Stimulated activated CD8-positive, alpha-beta memory T cell treated with anti-CD3 and anti-CD28 coated beads, Interleukin-4, amount 100 ng/mL, for 4 hours (primary cell): ENCODE results near the gene FBXL16.
A peak's percentile ranks its signal among the peaks of the same experiment; 100 is the strongest.

ENCODE experiments used
- DNase-seq, 2 donors: peaks; one replicate each; pipeline ENCODE4 v3.0.0-alpha.2; 2020; ENCODE audit warnings: low read depth in 2 of 2, low spot score in 1 of 2

Gene FBXL16

DNA sequence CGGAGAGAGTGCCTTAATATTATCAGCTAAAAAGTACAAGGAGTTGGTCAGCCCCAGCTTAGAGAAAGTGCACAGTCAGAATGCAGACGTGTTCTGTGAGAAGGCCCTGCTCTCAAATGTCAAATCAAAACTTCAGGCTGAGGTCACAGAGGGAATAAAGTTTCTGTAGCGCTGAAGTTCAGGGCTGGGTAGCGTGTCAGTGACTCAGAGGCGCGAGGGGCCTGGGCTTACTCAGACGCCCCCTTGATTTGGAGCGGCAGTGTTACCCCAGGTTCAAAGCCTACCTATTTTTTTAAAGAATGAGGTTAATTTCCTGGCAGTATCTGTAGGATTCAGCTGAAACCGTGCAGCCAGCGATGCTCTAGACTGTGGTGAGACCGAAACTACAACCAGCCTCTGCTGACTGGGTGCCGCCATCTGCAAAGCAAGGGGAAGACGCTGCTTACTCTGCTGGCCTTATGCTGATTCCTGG is 30.4 kb upstream of the FBXL16 start:
- no peak for DNase-seq

DNA sequence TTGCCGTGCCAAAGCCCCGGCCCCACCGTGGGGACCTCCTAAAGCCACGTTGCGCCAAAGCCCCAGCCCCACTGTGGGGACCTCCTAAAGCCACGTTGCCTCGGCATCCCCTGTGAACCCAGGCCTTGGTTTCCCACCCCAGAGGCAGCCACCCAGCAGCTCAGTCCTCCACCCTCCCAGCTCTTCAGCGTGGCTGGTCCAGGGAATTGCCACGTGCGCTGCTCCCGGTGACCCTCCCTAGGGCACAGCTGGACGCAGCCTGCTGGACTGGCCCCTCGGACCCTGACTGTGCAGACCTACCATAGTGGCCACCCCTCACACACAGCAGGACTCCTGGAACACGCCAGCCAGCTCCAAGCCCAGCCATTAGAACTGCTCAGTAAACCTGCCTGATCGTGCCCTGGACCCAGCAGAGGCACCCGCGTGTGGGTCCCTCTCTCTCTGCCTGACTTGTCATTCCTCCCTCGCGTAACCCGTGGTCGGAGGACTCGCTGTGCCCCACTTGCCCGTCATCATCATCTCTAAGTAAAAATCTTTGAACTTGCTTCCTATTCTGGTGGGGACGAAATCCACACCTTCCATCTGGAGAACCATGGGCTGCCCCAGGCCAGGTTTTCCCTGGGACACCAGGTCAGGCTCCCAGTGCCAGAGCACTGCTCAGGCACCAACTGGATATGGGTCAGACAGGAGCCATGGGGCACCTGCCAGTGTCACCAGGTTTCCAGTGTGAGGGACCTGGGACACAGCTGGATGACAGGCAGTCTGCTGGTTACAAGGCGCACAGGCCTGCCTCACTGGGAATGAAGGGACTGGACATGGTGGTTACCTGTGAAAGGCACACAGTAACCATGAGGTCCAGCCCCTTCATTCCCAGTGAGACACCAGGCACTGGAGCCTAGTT is 29.6 kb upstream of the FBXL16 start:
- no peak for DNase-seq

DNA sequence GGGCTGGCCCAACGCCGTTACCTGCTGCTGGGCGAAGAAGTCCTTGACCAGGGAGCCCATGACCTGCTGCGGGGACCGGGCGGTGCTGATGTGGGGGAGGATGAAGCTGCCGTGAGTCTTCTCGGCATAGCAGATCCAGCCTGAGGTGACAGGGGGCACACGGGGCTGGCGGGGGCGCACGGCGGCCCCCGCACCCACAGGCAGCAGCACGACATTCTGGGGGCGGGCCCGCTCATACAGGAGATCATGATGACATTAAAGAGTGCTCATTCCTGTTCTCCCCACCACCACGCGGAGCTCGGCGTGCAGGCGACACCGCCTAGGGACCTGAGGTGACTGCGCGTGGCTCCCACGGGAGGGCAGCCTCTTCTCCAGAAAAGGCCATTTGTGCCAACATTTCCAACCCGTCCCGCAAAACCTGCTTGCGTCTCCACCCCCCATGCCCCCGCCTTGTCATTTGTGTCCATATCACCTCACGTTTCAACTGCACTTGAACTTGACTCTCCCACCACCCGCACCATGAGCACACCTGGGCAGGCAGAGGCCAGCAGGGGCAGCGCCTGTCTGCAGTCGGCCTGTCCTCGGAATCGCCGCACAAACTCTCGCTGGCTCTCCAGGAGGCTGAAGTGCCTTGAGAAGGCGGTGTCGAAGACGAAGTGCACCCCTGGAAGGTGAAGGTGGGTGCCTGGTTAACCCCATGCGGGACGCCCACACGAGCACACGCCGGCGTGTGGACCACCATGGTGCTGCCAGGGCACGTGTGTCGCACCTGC is 28.8 kb upstream of the FBXL16 start:
- DNase-seq, result no peak

DNA sequence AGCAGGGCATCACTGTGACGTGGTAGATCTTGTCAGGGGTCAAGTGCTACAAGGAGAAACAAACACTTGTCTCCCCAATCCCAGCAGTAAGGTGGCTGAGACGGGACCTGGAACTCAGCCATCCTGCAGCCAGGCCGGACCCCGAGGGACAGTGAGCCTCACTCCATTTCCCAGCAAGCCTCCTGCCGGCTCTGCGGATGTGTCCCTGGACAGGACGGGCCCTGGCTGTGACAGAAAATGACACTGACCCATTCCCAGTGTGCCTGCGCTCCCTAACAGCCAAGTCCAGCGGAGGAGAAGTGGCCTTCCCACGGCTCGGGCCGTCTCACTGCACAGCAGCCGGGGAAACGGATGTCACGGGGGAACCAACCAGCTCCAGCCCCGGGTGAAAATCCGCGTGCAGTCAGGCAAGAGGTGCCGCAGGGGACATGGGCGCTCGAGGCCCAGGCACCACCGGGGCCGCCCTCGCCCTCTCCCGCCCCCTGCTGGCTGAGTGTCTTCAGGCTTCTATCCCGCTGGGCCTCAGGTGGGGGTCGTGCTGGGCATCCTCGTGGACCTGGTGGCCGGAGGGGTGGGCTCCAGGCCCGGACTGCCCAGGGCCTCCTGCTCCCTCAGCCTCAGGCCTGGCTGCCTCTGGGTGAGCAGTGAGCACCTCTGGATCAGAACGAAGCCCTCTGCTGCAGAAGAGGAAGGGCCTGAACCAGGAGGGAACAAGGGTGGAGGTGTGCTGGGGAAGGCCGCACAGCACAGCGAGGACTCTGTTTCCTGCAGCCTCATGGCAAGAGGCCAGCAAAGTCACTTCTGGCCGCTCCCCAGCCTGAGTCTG is 28.0 kb upstream of the FBXL16 start:
- no peak for DNase-seq

DNA sequence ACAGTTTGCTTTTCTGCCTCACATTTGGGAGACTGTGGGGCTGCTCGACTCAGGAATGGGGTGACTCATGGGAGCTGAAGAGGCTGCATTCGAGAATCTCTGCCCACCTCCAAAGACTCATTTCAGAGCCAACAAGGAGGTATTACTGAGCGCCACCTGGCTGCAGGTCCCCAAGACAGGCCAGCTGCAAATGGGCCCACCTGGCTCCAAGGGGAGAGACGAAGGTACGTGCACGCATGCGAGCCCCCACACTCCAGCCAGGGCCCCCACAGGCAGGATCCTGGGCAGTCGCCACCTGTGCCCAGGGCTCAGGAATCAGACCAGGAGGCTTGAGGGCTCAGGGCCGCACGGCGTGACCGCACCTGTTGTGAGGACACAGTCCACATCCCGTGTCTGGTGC is 27.3 kb upstream of the FBXL16 start:
- DNase-seq, result no peak

DNA sequence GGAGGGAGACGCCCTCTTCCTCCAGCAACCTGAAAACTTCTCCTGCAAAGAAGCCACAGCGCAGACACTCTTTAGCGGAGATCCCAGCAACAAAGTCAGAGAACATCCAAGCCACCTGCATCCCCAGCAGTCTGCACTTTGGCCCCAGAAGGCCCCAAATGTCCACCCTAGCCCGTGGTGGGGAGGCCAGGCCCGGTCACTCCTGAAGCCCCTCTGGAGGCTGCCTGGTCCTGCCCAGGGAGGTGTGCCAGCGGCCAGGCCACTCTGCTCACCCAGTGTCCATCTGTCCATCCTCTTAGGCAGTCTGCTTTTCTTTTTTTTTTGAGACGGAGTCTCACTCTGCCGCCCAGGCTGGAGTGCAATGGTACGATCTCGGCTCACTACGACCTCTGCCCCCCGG is 26.7 kb upstream of the FBXL16 start:
- DNase-seq, result no peak

DNA sequence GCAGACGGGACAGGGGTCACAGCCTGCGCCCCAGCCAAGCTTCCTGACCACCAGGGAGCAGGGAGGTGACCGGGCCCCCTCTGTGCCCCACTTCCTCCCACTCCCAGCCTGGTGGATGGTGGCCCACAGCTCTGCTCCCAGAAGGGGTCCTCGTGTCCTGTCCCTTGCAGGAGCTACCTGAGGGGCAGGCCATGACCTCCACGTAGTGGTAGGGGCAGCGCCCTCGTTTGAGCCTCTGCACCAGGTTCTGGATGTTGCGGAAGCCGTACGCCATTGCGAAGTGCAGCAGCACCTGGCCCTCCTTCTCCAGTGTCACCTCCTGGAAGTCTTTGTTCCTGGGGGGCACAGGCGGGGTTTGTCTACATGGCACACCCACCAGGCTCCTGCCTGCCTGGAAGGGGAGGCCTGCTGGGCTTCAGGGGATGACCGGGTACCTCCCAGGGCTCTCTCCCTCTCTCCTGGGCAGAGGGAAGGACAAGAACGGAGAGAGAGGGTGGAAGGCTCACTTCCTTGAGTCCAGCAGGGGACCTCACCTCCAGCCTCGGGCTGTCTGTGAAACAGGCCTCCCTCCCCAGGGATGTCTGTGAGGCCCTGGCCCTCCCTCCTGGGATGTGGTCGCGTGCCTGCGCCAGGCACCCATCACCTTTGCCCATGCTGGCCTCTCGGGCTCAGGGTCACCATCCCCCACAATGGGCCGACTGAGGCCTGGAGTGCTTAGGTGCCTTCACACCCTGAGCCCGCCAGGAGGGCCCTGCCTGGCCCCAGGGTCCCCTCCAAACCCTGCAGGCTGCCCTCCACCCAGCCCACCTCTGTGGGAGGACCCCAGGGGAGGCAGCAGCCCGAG is 25.3 kb upstream of the FBXL16 start:
- DNase-seq, result no peak

DNA sequence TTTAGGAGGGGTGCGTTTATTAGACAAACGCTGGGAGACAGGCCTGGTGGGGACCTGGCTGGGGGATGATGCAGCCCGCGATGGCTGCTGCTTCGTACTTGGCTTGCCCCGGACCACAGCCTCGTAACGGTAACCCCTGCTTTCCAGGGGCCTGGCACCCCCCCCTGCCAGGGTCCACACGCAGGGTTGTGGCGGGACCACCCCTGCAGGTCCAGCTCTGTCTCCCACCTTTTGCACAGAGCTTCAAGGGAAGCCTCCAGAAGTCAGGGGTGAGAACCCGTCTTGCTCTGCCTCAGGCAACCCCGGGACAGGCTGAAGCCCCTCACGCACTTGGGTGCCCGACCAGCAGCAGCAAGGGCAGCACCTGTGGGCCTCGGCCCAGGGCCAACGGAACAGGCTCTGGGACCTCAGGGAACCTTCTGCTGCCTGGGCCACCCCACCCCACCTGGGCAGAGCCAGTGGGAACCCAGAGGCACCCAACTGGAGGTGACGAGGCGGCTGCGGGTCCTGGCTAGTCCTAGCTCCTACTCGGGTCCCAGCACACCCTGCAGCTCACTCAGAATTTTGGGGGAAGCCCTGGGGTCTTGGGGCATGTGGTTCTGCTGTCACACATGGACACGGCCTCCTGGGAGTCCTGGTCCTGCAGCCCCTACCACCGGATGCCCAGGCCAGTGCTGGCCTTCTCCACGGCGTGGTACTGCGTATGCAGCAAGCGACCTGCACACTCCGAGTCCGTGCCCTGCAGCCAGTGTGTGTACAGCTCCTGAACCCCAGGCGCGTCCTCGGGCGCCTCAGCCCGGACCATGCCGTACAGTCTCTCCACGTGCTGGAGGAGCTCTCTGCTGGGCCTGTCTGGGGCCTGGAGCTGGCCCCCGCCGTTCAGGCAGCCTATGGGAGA is 24.4 kb upstream of the FBXL16 start:
- DNase-seq, result no peak

DNA sequence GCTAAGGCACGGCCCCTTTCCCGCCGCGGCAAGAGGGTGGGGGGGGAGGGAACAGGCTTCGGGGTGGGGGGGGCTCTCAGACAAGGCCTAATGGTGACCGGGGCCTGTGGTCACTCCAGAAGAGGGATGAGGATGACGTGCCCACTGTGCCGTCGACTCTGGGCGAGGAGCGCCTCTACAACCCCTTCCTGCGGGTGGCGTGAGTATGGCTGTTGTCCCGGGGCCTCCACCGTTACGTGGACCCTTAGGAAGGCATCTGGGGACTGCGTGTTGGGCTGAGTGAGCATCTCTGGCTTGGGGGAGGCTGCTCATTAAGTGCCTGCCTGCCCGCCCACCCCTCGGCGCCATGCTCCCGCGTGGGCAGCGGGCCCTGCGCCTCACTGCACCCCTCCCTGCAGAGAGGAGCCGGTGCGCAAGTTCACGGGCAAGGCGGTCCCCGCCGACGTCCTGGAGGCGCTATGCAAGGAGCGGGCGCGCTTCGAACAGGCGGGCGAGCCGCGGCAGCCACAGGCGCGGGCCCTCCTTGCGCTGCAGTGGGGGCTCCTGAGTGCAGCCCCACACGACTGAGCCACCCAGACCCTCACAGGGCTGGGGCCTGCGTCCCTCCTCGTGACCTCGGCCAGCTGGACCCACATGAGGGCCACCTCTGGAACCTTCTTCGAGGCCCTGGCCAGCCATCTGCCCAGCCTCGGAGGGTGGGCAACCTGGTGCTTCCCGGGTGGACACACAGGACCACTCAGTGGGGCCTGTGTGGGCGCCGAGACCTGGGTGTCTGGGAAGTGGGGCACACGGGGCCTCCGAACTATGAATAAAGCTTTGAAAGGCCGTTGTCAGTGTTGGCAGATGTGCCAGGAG is 23.5 kb upstream of the FBXL16 start:
- no peak for DNase-seq

DNA sequence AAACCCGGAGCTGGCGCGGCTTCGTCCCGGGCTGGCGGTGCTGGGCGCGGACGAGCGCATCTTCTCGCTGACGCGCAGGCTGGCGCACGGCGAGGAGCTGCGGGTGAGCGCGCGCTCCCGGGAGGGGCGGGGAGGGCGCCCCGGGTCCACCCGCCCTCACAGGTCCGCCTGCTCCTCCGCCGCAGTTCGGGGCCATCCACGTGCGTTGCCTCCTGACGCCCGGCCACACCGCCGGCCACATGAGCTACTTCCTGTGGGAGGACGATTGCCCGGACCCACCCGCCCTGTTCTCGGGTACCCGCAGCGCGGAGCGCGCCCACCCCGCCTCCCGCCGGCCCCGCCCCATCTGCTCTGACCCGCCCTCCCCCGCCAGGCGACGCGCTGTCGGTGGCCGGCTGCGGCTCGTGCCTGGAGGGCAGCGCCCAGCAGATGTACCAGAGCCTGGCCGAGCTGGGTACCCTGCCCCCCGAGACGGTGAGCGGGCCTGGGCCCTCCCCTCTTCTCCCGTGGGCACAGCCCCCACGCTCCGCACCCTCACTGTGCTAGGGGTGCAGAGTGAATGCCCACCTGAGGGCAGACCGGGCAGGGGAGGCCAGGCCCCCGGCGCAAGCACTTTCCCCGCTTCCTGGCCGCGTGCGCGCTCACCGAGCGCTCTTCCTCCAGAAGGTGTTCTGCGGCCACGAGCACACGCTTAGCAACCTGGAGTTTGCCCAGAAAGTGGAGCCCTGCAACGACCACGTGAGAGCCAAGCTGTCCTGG is 22.7 kb upstream of the FBXL16 start:
- peak in 1 of 2 donors; percentile 42 for DNase-seq

DNA sequence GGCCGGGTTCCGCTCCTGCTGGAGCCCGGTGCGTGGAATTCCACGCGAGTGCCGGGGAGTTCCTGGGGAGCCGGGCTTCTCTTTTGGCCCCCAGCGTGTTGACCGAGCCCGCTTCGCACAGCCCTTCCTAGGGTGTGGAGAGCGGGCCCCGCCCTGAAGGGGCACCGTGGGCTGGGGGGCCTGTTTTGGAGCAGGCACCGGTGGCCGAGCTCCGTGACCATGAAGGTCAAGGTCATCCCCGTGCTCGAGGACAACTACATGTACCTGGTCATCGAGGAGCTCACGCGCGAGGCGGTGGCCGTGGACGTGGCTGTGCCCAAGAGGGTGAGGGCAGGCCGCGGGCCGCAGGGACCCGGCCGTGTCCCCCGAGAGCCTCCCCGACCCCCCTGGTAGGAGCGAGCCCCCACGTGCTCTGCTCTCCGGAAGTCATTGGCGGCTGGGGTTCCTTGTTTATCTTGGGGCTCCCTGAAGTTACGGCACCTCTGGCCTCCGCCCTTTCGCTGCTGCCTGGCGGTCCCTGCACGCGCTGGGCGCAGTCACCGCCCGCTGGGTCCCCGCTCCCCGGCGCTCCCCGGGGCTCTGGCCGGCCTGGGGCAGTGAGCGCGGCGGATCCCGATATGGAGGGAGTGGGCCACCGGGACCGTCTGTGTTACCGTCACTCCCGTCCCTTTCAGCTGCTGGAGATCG is 21.8 kb upstream of the FBXL16 start:
- no peak for DNase-seq

DNA sequence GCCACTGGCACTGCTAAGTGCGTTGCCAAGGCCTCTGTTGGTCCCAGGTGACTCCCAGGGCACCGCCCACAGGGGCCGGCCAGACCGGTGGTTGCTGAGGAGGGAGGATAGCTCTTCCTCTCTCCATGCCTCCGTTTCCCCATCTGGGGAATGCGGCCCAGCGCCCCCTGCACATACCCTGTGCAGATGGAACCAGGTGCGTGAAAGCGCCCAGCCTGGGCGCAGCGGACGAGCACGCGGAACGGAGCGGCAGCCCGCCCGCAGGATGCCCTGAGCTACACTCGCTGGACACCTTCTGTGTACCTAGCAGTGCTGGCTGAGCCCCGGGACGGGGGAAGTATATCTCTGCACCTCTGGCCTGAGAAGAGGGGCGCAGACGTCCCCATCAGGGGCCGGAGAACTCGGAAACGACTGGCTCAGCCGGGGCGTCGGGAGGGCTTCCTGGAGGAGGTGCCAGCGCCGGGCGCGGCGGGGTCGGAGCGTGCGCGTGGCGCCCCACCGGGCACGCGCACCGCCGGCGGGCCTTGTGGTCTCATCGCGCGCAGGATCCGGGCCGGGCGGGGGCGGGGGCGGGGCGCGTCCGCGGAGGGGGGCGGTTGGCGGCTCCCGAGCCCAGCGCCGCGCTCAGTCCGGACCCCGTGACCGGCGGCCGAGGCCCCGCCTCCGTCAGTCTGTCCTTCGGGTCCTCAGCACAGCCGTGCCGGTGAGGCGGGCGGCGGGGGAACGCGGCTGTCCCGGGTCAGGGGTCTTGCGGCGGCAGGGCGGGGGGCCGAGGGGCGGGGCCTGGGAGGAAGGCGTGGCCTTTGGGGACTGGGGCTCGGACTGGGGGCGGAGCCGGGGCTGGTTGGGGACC is 21.1 kb upstream of the FBXL16 start, which contains the start of the genes CCDC78 and HAGHL:
TSS of gene CCDC78 (minus strand) at position 6 of the 853 bp plus-strand sequence. CDS start 76 bp downstream, outside the sequence.
TSS of gene HAGHL (plus strand) at position 669 of the 853 bp plus-strand sequence. CDS start 404 bp downstream, outside the sequence.
- peak in 1 of 2 donors; percentile 46 for DNase-seq

DNA sequence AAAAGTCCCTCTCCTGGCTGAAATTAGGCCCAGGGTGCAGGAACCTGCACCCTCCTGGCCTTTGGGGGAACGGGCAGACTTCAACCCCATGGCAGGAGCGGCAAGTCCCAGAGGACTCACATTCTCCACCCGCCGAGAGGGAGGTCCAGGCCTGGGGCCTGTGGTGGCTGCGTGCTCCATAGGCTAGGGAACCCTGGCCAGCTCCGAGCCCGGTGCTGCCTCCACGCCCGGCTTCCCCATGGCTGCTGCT is 20.5 kb upstream of the FBXL16 start:
- no peak for DNase-seq

DNA sequence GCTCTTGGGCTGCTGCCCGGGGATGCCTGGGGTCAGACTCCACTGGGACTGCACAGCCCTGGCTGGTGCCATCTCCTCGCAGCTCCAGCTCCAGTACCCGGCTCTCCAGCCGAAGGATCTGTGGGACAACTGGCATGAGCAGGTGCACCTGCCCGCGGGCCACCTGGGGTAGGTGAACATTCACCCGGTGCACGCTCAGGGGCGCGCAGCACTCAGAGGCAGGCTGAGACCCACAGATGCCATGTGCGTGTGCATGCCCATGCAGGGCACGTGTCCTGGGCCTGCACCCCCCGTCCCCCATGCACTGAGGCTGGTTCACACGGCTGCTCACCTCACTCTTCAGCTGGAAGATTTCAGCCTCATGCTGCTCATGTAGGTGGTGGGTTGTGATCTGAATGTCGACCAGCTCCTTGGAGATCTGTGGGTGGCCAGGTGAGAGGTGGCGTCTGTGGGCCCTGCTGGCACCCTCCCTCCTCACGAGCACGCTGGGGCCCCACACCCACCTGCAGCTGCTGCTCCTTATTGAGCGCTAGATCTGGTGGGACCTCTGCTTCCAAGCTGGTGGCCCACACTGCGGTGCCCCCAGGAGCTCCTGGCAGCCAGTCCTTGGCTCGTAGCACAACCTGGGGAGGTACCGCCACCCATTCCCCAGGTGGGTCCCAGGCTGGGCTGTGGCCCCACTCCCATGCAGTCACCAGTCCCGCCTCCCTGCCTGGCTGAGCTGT is 20.0 kb upstream of the FBXL16 start:
- DNase-seq, result no peak

DNA sequence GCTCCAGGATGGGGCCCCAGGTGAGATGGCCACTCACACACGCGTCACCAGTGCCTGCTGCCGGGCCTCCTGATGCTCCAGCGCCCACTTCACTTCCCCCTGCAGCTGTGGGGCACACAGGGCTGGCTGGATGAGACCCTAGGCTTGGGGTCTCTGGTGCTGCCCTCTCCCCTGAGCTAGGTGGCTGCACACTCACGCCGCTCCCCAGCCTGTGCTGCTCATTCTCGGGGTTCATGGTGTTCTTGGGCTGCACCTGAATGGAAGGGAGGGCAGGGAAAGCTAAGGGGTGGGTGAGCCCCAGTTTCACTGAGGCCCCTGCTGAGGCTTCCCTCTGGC is 19.4 kb upstream of the FBXL16 start:
- DNase-seq, result no peak
